ENCODE results near the gene CCDC149.

The CCDC149 gene

GRCh38 chr4:24806206-24806990 is 106.4 kb downstream of the CCDC149 start:
- H3K9me3 ChIP-seq (ENCODE audit: low read depth, low read length) = no peaks in the 10 kb centered on the region
- no peak for DNase-seq (ENCODE audit: low read depth, low spot score)
- no peak overlapping the region for H3K27ac ChIP-seq
- H3K4me3 ChIP-seq = no peak overlapping the region
- H3K36me3 ChIP-seq (ENCODE audit: insufficient read depth, low read length) = no peaks in the 10 kb centered on the region
- H3K9ac ChIP-seq (ENCODE audit: insufficient read length) = no peak overlapping the region
- no peak for TF ChIP-seq EZH2 (IDR thresholded peaks at IDR 0.05)
- no peak for TF ChIP-seq FOXP2 (optimal IDR thresholded peaks at IDR 0.05; ENCODE audit: control extremely low read depth, extremely low read length, insufficient read depth)
- TF ChIP-seq POLR2AphosphoS5 (IDR thresholded peaks at IDR 0.05; ENCODE audit: borderline replicate concordance, low read depth, low read length) = no peak

- no peak for DNase-seq (ENCODE audit: low read depth, low spot score)
- no peak overlapping the region for H3K27ac ChIP-seq
- TF ChIP-seq EZH2 (IDR thresholded peaks at IDR 0.05) (no peak), POLR2AphosphoS5 (IDR thresholded peaks at IDR 0.05; ENCODE audit: borderline replicate concordance, low read depth, low read length) (no peak), FOXP2 (optimal IDR thresholded peaks at IDR 0.05; ENCODE audit: control extremely low read depth, extremely low read length, insufficient read depth) (no peak)
Measured at GRCh38 chr4:24805566-24805965, 107.3 kb downstream of the CCDC149 start.

GRCh38 chr4:24805067-24805466 is 107.8 kb downstream of the CCDC149 start:
- Histone ChIP-seq H3K36me3 (ENCODE audit: insufficient read depth, low read length) (no peaks in the 10 kb centered on the region), H3K9ac (ENCODE audit: insufficient read length) (no peak overlapping the region), H3K4me3 (no peak overlapping the region), H3K9me3 (ENCODE audit: low read depth, low read length) (no peaks in the 10 kb centered on the region), H3K27ac (no peak overlapping the region)
- TF ChIP-seq EZH2 (IDR thresholded peaks at IDR 0.05) (no peak), POLR2AphosphoS5 (IDR thresholded peaks at IDR 0.05; ENCODE audit: borderline replicate concordance, low read depth, low read length) (no peak), FOXP2 (optimal IDR thresholded peaks at IDR 0.05; ENCODE audit: control extremely low read depth, extremely low read length, insufficient read depth) (no peak)
- no peak for DNase-seq (ENCODE audit: low read depth, low spot score)

More at GRCh38 chr4:24805566-24805965, 107.3 kb downstream of the CCDC149 start:
- Histone ChIP-seq H3K4me3 (no peak overlapping the region), H3K9me3 (ENCODE audit: low read depth, low read length) (no peaks in the 10 kb centered on the region), H3K9ac (ENCODE audit: insufficient read length) (no peak overlapping the region), H3K36me3 (ENCODE audit: insufficient read depth, low read length) (no peaks in the 10 kb centered on the region)

GRCh38 chr4:24802648-24803047 is 110.2 kb downstream of the CCDC149 start:
- no peak for DNase-seq (ENCODE audit: low read depth, low spot score)
- Histone ChIP-seq H3K9ac (ENCODE audit: insufficient read length) (no peak overlapping the region), H3K36me3 (ENCODE audit: insufficient read depth, low read length) (no peaks in the 10 kb centered on the region), H3K9me3 (ENCODE audit: low read depth, low read length) (no peaks in the 10 kb centered on the region), H3K4me3 (no peak overlapping the region), H3K27ac (no peak overlapping the region)
- TF ChIP-seq FOXP2 (optimal IDR thresholded peaks at IDR 0.05; ENCODE audit: control extremely low read depth, extremely low read length, insufficient read depth) (no peak), EZH2 (IDR thresholded peaks at IDR 0.05) (no peak), POLR2AphosphoS5 (IDR thresholded peaks at IDR 0.05; ENCODE audit: borderline replicate concordance, low read depth, low read length) (no peak)

- no peak overlapping the region for H3K27ac ChIP-seq
- no peak for DNase-seq (ENCODE audit: low read depth, low spot score)
- no peaks in the 10 kb centered on the region for H3K36me3 ChIP-seq (ENCODE audit: insufficient read depth, low read length)
- H3K9me3 ChIP-seq (ENCODE audit: low read depth, low read length) = no peaks in the 10 kb centered on the region
- TF ChIP-seq POLR2AphosphoS5 (IDR thresholded peaks at IDR 0.05; ENCODE audit: borderline replicate concordance, low read depth, low read length) = no peak
- no peak for TF ChIP-seq EZH2 (IDR thresholded peaks at IDR 0.05)
- H3K9ac ChIP-seq (ENCODE audit: insufficient read length) = no peak overlapping the region
- H3K4me3 ChIP-seq = no peak overlapping the region
Measured at GRCh38 chr4:24801136-24801855, 111.5 kb downstream of the CCDC149 start.

- H3K9me3 ChIP-seq (ENCODE audit: low read depth, low read length) = no peaks in the 10 kb centered on the region
- no peak for DNase-seq (ENCODE audit: low read depth, low spot score)
- H3K9ac ChIP-seq (ENCODE audit: insufficient read length) = no peak overlapping the region
- TF ChIP-seq POLR2AphosphoS5 (IDR thresholded peaks at IDR 0.05; ENCODE audit: borderline replicate concordance, low read depth, low read length) (no peak), EZH2 (IDR thresholded peaks at IDR 0.05) (no peak), FOXP2 (optimal IDR thresholded peaks at IDR 0.05; ENCODE audit: control extremely low read depth, extremely low read length, insufficient read depth) (no peak)
- no peak overlapping the region for H3K27ac ChIP-seq
- H3K36me3 ChIP-seq (ENCODE audit: insufficient read depth, low read length) = no peaks in the 10 kb centered on the region
- H3K4me3 ChIP-seq = no peak overlapping the region
Measured at GRCh38 chr4:24800325-24800895, 112.4 kb downstream of the CCDC149 start.

GRCh38 chr4:24799544-24800324 is 113.1 kb downstream of the CCDC149 start:
- Histone ChIP-seq H3K36me3 (ENCODE audit: insufficient read depth, low read length) (no peaks in the 10 kb centered on the region), H3K27ac (no peak overlapping the region), H3K9ac (ENCODE audit: insufficient read length) (no peak overlapping the region), H3K9me3 (ENCODE audit: low read depth, low read length) (no peaks in the 10 kb centered on the region), H3K4me3 (no peak overlapping the region)
- no peak for TF ChIP-seq EZH2 (IDR thresholded peaks at IDR 0.05)
- no peak for TF ChIP-seq FOXP2 (optimal IDR thresholded peaks at IDR 0.05; ENCODE audit: control extremely low read depth, extremely low read length, insufficient read depth)
- TF ChIP-seq POLR2AphosphoS5 (IDR thresholded peaks at IDR 0.05; ENCODE audit: borderline replicate concordance, low read depth, low read length) = no peak
- no peak for DNase-seq (ENCODE audit: low read depth, low spot score)

GRCh38 chr4:24799196-24799543 is 113.7 kb downstream of the CCDC149 start:
- no peaks in the 10 kb centered on the region for H3K36me3 ChIP-seq (ENCODE audit: insufficient read depth, low read length)
- H3K9me3 ChIP-seq (ENCODE audit: low read depth, low read length) = no peaks in the 10 kb centered on the region
- H3K4me3 ChIP-seq = no peak overlapping the region
- no peak overlapping the region for H3K9ac ChIP-seq (ENCODE audit: insufficient read length)
- DNase-seq (ENCODE audit: low read depth, low spot score) = no peak
- H3K27ac ChIP-seq = no peak overlapping the region
- TF ChIP-seq EZH2 (IDR thresholded peaks at IDR 0.05) = no peak
- no peak for TF ChIP-seq FOXP2 (optimal IDR thresholded peaks at IDR 0.05; ENCODE audit: control extremely low read depth, extremely low read length, insufficient read depth)
- no peak for TF ChIP-seq POLR2AphosphoS5 (IDR thresholded peaks at IDR 0.05; ENCODE audit: borderline replicate concordance, low read depth, low read length)

All from SK-N-MC (cell line).